HepG2 (cell line): ENCODE data around the gene ATP11A. TPM values are rescaled to one million over a fixed set of nuclear protein-coding genes. Genes with fewer than 3 reads are reported as not detected.

Source experiments
- ATAC-seq: fragments of 200-7000 bp; cut with Tn5 transposase; 3 replicates; pipeline ENCODE4 v1.9.1; 2020; ENCODE audit warnings: mild to moderate bottlenecking, moderate library complexity
- BruUV-seq: library from RNA; stranded (reverse); fragments of 400-500 nt; replicated peaks from 2 replicates; lab custom pipeline; 2021; lab: Mats Ljungman, UMichigan
- CTCF ChIA-PET: fragments of 300-600 bp; formaldehyde crosslinking; extraction: SDS; loops from one replicate; lab custom pipeline; 2021; ENCODE audit warnings: low total read pairs, inconsistent platforms, low intra/inter-chr PET ratio; lab: Yijun Ruan, JAX
- POLR2A ChIA-PET: fragments of 350-600 bp; sonication (Branson Sonifier 250); formaldehyde crosslinking; loops from one replicate; lab custom pipeline; 2020; ENCODE audit warnings: antibody characterized with exemption, inconsistent platforms; lab: Yijun Ruan, JAX
- DNase-seq: peaks from one replicate; pipeline ENCODE4 v3.0.0-alpha.2; 2015; ENCODE audit warnings: low spot score
- FAIRE-seq: peaks from 3 replicates; lab custom pipeline; 2011; peaks lifted over from hg19 to GRCh38; lab: Jason Lieb, UNC
- H2AFZ ChIP-seq: one replicate; pipeline ENCODE4 v1.6.1; 2011; ENCODE audit warnings: low read length, inconsistent platforms
- H3K27ac ChIP-seq: fragments of 300-600 bp; 3 replicates; pipeline ENCODE4 v1.8.0; 2011; ENCODE audit warnings: mixed run types, mild to moderate bottlenecking, mixed read lengths, low read length, inconsistent platforms; ENCODE audit not compliant: insufficient read depth; ENCODE audit errors: extremely low read length
- H3K27me3 ChIP-seq, 2 experiments: fragments of 200-600 bp in 1 of 2; 2 replicates in 1 of 2; 3 replicates in 1 of 2; pipeline versions ENCODE4 v1.6.0 to v1.8.0; 2011; ENCODE audit warnings: low read length in 2 of 2, mild to moderate bottlenecking in 2 of 2, moderate library complexity in 2 of 2, inconsistent platforms in 1 of 2; ENCODE audit not compliant: insufficient read depth in 2 of 2, control insufficient read depth in 1 of 2
- H3K36me3 ChIP-seq, 2 experiments: fragments of 200-600 bp in 1 of 2; replicated peaks in 1 of 2; 2 replicates in 1 of 2; 3 replicates in 1 of 2; pipeline versions ENCODE4 v1.5.1 to v1.8.0; 2011; ENCODE audit warnings: low read length in 2 of 2, inconsistent platforms in 1 of 2; ENCODE audit not compliant: insufficient read depth in 2 of 2, control insufficient read depth in 1 of 2
- H3K4me1 ChIP-seq: 2 replicates; pipeline ENCODE4 v1.5.1; 2012; ENCODE audit warnings: low read length, inconsistent platforms; ENCODE audit not compliant: insufficient read depth
- H3K4me2 ChIP-seq: 2 replicates; pipeline ENCODE4 v1.6.0; 2011; ENCODE audit warnings: low read depth, low read length, inconsistent platforms
- H3K4me3 ChIP-seq, 3 experiments: fragments of 200-600 bp in 1 of 3; sonication (generic), shearing (Covaris generic) in 1 of 3; replicated peaks in 1 of 3; 2 replicates each; pipeline ENCODE4 v1.5.1; 2011 to 2016; ENCODE audit warnings: low read length in 3 of 3, inconsistent platforms in 2 of 3, low read depth in 2 of 3, mild to moderate bottlenecking in 2 of 3, control low read depth in 1 of 3, mixed read lengths in 1 of 3; ENCODE audit not compliant: insufficient read depth in 1 of 3
- H3K79me2 ChIP-seq: one replicate; pipeline ENCODE4 v1.6.1; 2011; ENCODE audit warnings: low read length, inconsistent platforms; ENCODE audit not compliant: insufficient read depth
- H3K9ac ChIP-seq: 2 replicates; pipeline ENCODE4 v1.6.0; 2011; ENCODE audit warnings: mild to moderate bottlenecking, low read depth, low read length, inconsistent platforms; ENCODE audit not compliant: insufficient read depth
- H3K9me3 ChIP-seq: 2 replicates; pipeline ENCODE4 v1.5.1; 2012; ENCODE audit warnings: mild to moderate bottlenecking, low read length
- H4K20me1 ChIP-seq: 2 replicates; pipeline ENCODE4 v1.6.0; 2011; ENCODE audit warnings: inconsistent platforms, mild to moderate bottlenecking, low read length, moderate library complexity; ENCODE audit not compliant: insufficient read depth
- EEA1 ChIP-seq: sonication (generic); formaldehyde crosslinking; IDR thresholded peaks from 2 replicates; pipeline ENCODE4 v1.5.1; 2020; ENCODE audit warnings: mild to moderate bottlenecking, missing genetic modification reagents, borderline replicate concordance
- GFI1 ChIP-seq: sonication (generic); formaldehyde crosslinking; IDR thresholded peaks from 2 replicates; pipeline ENCODE4 v1.5.0; 2020; ENCODE audit warnings: missing genetic modification reagents, mild to moderate bottlenecking, borderline replicate concordance
- GPN1 ChIP-seq: sonication (generic); formaldehyde crosslinking; IDR thresholded peaks from 2 replicates; pipeline ENCODE4 v1.5.1; 2020; ENCODE audit warnings: missing genetic modification reagents, borderline replicate concordance
- HOXD1 ChIP-seq: sonication (generic); formaldehyde crosslinking; IDR thresholded peaks from 2 replicates; pipeline ENCODE4 v1.5.0; 2020; ENCODE audit warnings: missing genetic modification reagents
- IRX3 ChIP-seq: sonication (generic); formaldehyde crosslinking; IDR thresholded peaks from 2 replicates; pipeline ENCODE4 v1.8.1; 2023; ENCODE audit warnings: mild to moderate bottlenecking, low read depth, missing genetic modification reagents, borderline replicate concordance
- NR2C2 ChIP-seq: sonication (generic); formaldehyde crosslinking; IDR thresholded peaks from 2 replicates; pipeline ENCODE4 v1.4.0; 2020; ENCODE audit warnings: missing genetic modification reagents, mild to moderate bottlenecking, moderate library complexity, borderline replicate concordance
- SOX13 ChIP-seq, 3 experiments: fragments of 450-650 bp in 1 of 3; sonication (generic) in 1 of 3; formaldehyde crosslinking in 1 of 3; IDR thresholded peaks in 2 of 3; conservative IDR thresholded peaks in 1 of 3; 2 replicates each; pipeline versions ENCODE4 v1.5.0 to v1.6.1; 2016 to 2020; ENCODE audit warnings: antibody characterized with exemption in 1 of 3, mild to moderate bottlenecking in 1 of 3, missing compliant biosample characterization in 1 of 3, missing genetic modification reagents in 1 of 3, moderate library complexity in 1 of 3
- SRSF1 ChIP-seq: fragments of 200-400 bp; formaldehyde crosslinking; optimal IDR thresholded peaks from 2 replicates; pipeline ENCODE3; 2017; ENCODE audit warnings: mild to moderate bottlenecking, low read depth, low read length, moderate library complexity
- WGBS: methylation state at CpG from one replicate; pipeline ENCODE4 v1.1.6; 2017; ENCODE audit warnings: low lambda C conversion rate; 5-methylcytosine and 5-hydroxymethylcytosine counted together
- in situ Hi-C: cut with HindIII; loops from 2 replicates; pipeline ENCODE4 v1.10.0; 2017; ENCODE audit warnings: low pct_unique_long_range_greater_than_20kb; ENCODE audit not compliant: extremely low pct_ligation_motif_present
- intact Hi-C: fragments of 100-400 bp; cut with micrococcal nuclease; formaldehyde crosslinking; loops from one replicate; pipeline ENCODE4 v1.10.0; 2022; ENCODE audit not compliant: unreplicated experiment
- polyA plus RNA-seq, 8 experiments: library from polyadenylated mRNA; depleted of rRNA in 3 of 8; stranded (reverse) in 7 of 8; unstranded in 1 of 8; fragments of >200 nt; fragmentation: Illumina TruSeq in 4 of 8; extraction: Trizol in 4 of 8; gene quantifications; 2 replicates each; pipeline versions ENCODE4 v1.2.1 to v1.2.3, GENCODE V29; 2011 to 2016; ENCODE audit warnings: low read depth in 4 of 8, missing spikeins in 1 of 8, mixed read lengths in 1 of 8; ENCODE audit not compliant: insufficient read depth in 1 of 8
- total RNA-seq, 5 experiments: library from RNA; depleted of rRNA; stranded (reverse); fragments of >200 nt; fragmentation: Illumina TruSeq; extraction: Trizol; gene quantifications; 2 replicates each; pipeline ENCODE4 v1.2.3, GENCODE V29; 2016; ENCODE audit warnings: low read depth in 1 of 5
- TF ChIP-seq, protein P1 (sequence below): IDR thresholded peaks from 2 replicates; pipeline ENCODE4 v1.6.1; 2016; ENCODE audit warnings: missing biosample characterization, missing genetic modification reagents, low read depth
- TF ChIP-seq, protein P2 (sequence below): IDR thresholded peaks from 2 replicates; pipeline ENCODE4 v1.6.1; 2016; ENCODE audit warnings: low read depth, missing genetic modification reagents, missing compliant biosample characterization

Gene ATP11A
- total and polyA plus RNA-seq, 2 of the 13 experiments (the other 11 are each of a cell fraction or from before 2014, with no cell fraction given), result 18.4 to 20.1 TPM

- no TSS peak for BruUV-seq
- no peak overlapping the region for H3K9ac ChIP-seq
- H3K9me3 ChIP-seq, result no peaks in the 10 kb centered on the region
- H4K20me1 ChIP-seq, result no peaks in the 10 kb centered on the region
- H3K79me2 ChIP-seq, result no peaks in the 10 kb centered on the region
- H3K27ac ChIP-seq, result no peak overlapping the region
- CTCF ChIA-PET, result no interaction called here
- FAIRE-seq, result no peak
- no peak for DNase-seq
- no peak overlapping the region for H2AFZ ChIP-seq
- POLR2A ChIA-PET, result no interaction called here
- intact Hi-C loops (no loop called here), in situ Hi-C loops (no loop called here)
- no peak overlapping the region for H3K4me2 ChIP-seq
- WGBS, result 96% methylated on average over 1 of the region's 1 CpG
- H3K27me3 ChIP-seq, result no peaks in the 10 kb centered on the region
- no peak overlapping the region for H3K4me3 ChIP-seq
- peaks cover 3 to 22% of the 10 kb centered on the region in 2 experiments; a peak in 4 of 5 replicates for H3K36me3 ChIP-seq
- peaks cover 16% of the 10 kb centered on the region; the same call in 1 of the 2 replicates for H3K4me1 ChIP-seq
- TF ChIP-seq EEA1 (no peak), NR2C2 (CRISPR knock-in tag) (no peak), HOXD1 (CRISPR knock-in tag) (peak; percentile 52; the same call in 1 of the 2 replicates), IRX3 (no peak), GPN1 (CRISPR knock-in tag) (no peak), GFI1 (CRISPR knock-in tag) (no peak), SRSF1 (no peak), SOX13 (IDR thresholded peaks at IDR 0.05) (no peak), SOX13 (CRISPR knock-in tag; conservative IDR thresholded peaks at IDR 0.05 in 1 of 2, IDR thresholded peaks at IDR 0.05 in 1 of 2) (0 out of 4 replicates have a peak, but pooled peaks of 1 of the 2 experiments have one; percentile 23)
- TF ChIP-seq, protein P1, sequence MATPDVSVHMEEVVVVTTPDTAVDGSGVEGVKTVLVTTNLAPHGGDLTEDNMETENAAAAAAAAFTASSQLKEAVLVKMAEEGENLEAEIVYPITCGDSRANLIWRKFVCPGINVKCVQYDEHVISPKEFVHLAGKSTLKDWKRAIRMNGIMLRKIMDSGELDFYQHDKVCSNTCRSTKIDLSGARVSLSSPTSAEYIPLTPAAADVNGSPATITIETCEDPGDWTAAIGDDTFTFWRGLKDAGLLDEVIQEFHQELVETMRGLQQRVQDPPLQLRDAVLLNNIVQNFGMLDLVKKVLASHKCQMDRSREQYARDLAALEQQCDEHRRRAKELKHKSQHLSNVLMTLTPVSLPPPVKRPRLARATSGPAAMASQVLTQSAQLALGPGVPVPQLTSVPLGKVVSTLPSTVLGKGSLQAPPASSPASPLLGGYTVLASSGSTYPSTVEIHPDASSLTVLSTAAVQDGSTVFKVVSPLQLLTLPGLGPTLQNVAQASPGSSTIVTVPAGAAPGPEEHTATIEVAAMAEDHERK, result no peak
- TF ChIP-seq, protein P2, sequence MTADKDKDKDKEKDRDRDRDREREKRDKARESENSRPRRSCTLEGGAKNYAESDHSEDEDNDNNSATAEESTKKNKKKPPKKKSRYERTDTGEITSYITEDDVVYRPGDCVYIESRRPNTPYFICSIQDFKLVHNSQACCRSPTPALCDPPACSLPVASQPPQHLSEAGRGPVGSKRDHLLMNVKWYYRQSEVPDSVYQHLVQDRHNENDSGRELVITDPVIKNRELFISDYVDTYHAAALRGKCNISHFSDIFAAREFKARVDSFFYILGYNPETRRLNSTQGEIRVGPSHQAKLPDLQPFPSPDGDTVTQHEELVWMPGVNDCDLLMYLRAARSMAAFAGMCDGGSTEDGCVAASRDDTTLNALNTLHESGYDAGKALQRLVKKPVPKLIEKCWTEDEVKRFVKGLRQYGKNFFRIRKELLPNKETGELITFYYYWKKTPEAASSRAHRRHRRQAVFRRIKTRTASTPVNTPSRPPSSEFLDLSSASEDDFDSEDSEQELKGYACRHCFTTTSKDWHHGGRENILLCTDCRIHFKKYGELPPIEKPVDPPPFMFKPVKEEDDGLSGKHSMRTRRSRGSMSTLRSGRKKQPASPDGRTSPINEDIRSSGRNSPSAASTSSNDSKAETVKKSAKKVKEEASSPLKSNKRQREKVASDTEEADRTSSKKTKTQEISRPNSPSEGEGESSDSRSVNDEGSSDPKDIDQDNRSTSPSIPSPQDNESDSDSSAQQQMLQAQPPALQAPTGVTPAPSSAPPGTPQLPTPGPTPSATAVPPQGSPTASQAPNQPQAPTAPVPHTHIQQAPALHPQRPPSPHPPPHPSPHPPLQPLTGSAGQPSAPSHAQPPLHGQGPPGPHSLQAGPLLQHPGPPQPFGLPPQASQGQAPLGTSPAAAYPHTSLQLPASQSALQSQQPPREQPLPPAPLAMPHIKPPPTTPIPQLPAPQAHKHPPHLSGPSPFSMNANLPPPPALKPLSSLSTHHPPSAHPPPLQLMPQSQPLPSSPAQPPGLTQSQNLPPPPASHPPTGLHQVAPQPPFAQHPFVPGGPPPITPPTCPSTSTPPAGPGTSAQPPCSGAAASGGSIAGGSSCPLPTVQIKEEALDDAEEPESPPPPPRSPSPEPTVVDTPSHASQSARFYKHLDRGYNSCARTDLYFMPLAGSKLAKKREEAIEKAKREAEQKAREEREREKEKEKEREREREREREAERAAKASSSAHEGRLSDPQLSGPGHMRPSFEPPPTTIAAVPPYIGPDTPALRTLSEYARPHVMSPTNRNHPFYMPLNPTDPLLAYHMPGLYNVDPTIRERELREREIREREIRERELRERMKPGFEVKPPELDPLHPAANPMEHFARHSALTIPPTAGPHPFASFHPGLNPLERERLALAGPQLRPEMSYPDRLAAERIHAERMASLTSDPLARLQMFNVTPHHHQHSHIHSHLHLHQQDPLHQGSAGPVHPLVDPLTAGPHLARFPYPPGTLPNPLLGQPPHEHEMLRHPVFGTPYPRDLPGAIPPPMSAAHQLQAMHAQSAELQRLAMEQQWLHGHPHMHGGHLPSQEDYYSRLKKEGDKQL (CRISPR knock-in tag), result no peak
- no peak; the same call in 2 of the 3 replicates for ATAC-seq
Observed at GRCh38 chr13:112799394-112799793, 109.6 kb downstream of the ATP11A start.
